Astrocyte (in vitro differentiated cells and primary cell): ENCODE data around the gene ANAPC13.

Source experiments
- CTCF ChIP-seq: IDR thresholded peaks from 2 replicates; pipeline ENCODE4 v1.5.1; 2011; ENCODE audit warnings: low read depth, mild to moderate bottlenecking, inconsistent platforms, low read length, moderate library complexity; ENCODE audit not compliant: insufficient read depth
- EZH2 ChIP-seq: IDR thresholded peaks from 2 replicates; pipeline ENCODE4 v1.6.1; 2012; ENCODE audit warnings: mild to moderate bottlenecking, low read length, inconsistent platforms; ENCODE audit not compliant: insufficient read depth

- TF ChIP-seq CTCF (no peak), EZH2 (no peak)
These were observed 1.6 kb upstream of the ANAPC13 start for GRCh38 chr3:134487406-134487805.
